ENCODE results near the gene PRXL2A. TPM values are rescaled to one million over a fixed set of nuclear protein-coding genes. Genes with fewer than 3 reads are reported as not detected.
A peak's percentile ranks its signal among the peaks of the same experiment; 100 is the strongest.
"Not testable (repeated sequence)": the region's sequence is repeated elsewhere in the genome, so short reads cannot be mapped to it uniquely, and the experiment has no call there.

PRXL2A gene
- total and polyA plus RNA-seq, 2 experiments from 2014 or later = 166 to 222 TPM

DNA sequence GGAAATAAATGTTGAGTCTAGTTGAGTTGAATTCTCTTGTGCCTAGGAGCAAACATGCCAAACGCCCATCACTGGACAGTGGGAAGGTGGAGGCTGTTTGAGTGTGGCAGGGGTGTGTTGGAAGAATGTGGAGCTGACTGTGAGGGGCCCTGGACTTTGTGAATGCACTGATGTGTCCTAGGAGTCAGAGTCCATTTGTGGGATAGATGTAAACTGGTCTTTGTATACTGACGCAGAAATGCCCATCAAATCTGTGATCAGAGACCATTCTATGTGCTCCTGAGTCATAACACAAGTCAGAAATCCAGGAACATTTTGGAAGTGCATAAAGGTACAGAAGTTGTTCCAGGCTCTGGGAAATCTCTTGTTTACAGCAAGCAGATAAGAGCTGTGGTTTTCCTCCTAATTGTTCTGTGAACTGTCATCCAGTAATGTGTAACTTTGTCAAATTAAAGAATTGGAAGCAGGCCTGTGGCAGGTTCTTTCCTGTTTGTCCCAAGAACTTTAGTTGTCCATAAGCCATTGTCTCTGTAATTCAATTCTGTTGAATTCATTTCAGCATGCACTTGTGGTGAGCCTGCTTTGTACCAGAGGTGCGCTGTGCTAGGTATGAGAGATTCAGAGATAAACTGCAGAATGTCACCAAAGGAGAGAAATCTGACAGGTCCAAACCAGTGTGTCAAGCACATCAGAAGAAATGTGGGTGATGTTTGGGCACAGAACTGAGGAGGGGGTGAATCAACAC lies 7.6 kb downstream of the PRXL2A start:
- H3K4me1 ChIP-seq (ENCODE audit: insufficient read depth) = peaks cover 69% of the 10 kb centered on the region
- 51% methylated on average over 3 of the region's 3 CpGs for WGBS (ENCODE audit: low lambda C conversion rate, missing lambda C conversion rate)
- H3K27ac ChIP-seq = peak overlapping the region; percentile 94
- no peaks in the 10 kb centered on the region for H3K9me3 ChIP-seq (ENCODE audit: low read depth)
- H4K20me1 ChIP-seq (ENCODE audit: insufficient read depth, poor library complexity, severe bottlenecking) = no peaks in the 10 kb centered on the region
- H2AFZ ChIP-seq = no peak overlapping the region
- no peaks in the 10 kb centered on the region for H3K36me3 ChIP-seq (replicated peaks; ENCODE audit: insufficient read depth, low read depth)
- no peaks in the 10 kb centered on the region for H3K27me3 ChIP-seq
- TF ChIP-seq EZH2 (IDR thresholded peaks at IDR 0.05; ENCODE audit: borderline replicate concordance) = no peak
- TF ChIP-seq, protein P1, sequence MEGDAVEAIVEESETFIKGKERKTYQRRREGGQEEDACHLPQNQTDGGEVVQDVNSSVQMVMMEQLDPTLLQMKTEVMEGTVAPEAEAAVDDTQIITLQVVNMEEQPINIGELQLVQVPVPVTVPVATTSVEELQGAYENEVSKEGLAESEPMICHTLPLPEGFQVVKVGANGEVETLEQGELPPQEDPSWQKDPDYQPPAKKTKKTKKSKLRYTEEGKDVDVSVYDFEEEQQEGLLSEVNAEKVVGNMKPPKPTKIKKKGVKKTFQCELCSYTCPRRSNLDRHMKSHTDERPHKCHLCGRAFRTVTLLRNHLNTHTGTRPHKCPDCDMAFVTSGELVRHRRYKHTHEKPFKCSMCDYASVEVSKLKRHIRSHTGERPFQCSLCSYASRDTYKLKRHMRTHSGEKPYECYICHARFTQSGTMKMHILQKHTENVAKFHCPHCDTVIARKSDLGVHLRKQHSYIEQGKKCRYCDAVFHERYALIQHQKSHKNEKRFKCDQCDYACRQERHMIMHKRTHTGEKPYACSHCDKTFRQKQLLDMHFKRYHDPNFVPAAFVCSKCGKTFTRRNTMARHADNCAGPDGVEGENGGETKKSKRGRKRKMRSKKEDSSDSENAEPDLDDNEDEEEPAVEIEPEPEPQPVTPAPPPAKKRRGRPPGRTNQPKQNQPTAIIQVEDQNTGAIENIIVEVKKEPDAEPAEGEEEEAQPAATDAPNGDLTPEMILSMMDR (IDR thresholded peaks at IDR 0.05; ENCODE audit: poor library complexity) = no peak
- TF ChIP-seq EZH2phosphoT487 (IDR thresholded peaks at IDR 0.05; ENCODE audit: low read depth, severe bottlenecking, unreplicated experiment) = no peak
- H3K9me2 ChIP-seq (replicated peaks; ENCODE audit: insufficient read depth) = no peaks in the 10 kb centered on the region
- H3K79me2 ChIP-seq = peaks cover 82% of the 10 kb centered on the region
- DNase-seq (ENCODE audit: low spot score) = no peak
- H3K4me2 ChIP-seq = peak overlapping the region; percentile 86
- H3K4me3 ChIP-seq = no peak overlapping the region

DNA sequence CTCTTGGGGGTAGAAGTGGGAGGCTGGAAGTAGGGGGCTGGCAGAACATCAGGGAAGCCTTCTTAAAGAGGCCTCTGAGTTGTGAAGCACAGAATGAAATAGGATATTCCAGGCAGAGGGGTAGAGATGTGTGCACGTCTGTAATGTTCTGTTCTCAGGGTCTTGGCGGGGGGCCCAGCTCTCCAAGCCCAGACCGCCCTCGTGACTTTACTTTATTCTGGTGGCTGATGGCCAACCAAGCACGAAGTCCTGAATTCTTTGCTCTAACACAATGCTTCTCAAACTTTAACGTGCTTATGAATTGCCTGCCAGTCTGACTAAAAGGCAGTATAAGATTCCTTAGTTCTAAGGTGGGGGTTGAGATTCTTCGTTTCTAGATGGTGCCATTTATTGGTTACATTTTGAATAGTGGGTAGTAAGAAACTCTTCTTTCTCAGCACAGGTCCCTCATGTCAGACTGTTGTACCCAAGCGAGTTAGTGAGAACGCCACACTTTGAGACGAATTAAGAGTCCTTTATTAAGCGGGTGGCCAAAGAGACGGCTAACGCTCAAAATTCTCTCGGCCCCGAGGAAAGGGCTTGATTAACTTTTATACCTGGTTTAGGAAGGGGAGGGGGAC lies 8.2 kb downstream of the PRXL2A start:
- no peaks in the 10 kb centered on the region for H4K20me1 ChIP-seq (ENCODE audit: insufficient read depth, poor library complexity, severe bottlenecking)
- H3K27me3 ChIP-seq = no peaks in the 10 kb centered on the region
- peaks cover 77% of the 10 kb centered on the region for H3K79me2 ChIP-seq
- H3K9me2 ChIP-seq (replicated peaks; ENCODE audit: insufficient read depth) = no peaks in the 10 kb centered on the region
- no peaks in the 10 kb centered on the region for H3K36me3 ChIP-seq (replicated peaks; ENCODE audit: insufficient read depth, low read depth)
- H3K27ac ChIP-seq = peak overlapping the region; percentile 94
- H3K4me1 ChIP-seq (ENCODE audit: insufficient read depth) = peaks cover 62% of the 10 kb centered on the region
- no peak overlapping the region for H3K4me3 ChIP-seq
- H3K9me3 ChIP-seq (ENCODE audit: low read depth) = no peaks in the 10 kb centered on the region
- peak; percentile 76 for DNase-seq (ENCODE audit: low spot score)
- 38% methylated on average over 15 of the region's 15 CpGs for WGBS (ENCODE audit: low lambda C conversion rate, missing lambda C conversion rate)
- TF ChIP-seq EZH2 (IDR thresholded peaks at IDR 0.05; ENCODE audit: borderline replicate concordance) (no peak), EZH2phosphoT487 (IDR thresholded peaks at IDR 0.05; ENCODE audit: low read depth, severe bottlenecking, unreplicated experiment) (no peak)
- TF ChIP-seq, protein P1 (IDR thresholded peaks at IDR 0.05; ENCODE audit: poor library complexity) = no peak
- peak overlapping the region; percentile 86 for H3K4me2 ChIP-seq
- H2AFZ ChIP-seq = no peak overlapping the region

DNA sequence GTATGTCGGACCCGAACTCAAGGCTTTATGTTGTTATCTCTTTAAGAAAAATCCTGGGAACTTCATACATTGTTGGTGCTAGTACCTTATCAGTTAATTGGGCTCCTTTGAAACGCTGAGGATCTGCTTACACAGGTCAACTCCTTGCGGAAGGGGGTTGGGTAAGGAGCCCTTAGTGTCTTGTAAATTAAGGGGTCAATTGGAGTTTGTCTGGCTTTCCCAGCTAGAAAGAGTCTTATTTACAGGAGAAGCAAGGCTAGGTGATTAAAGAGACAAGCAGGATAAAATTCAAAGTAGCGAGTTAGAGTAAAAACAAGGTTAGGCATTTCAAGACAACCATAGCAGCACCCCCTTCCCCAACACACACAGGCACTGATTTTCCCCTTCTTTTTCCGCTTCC lies 8.9 kb downstream of the PRXL2A start:
- peak overlapping the region; percentile 86 for H3K4me2 ChIP-seq
- H3K36me3 ChIP-seq (replicated peaks; ENCODE audit: insufficient read depth, low read depth); H2AFZ ChIP-seq; H4K20me1 ChIP-seq (ENCODE audit: insufficient read depth, poor library complexity, severe bottlenecking); DNase-seq (ENCODE audit: low spot score); H3K9me2 ChIP-seq (replicated peaks; ENCODE audit: insufficient read depth); H3K27me3 ChIP-seq; H3K9me3 ChIP-seq (ENCODE audit: low read depth); H3K4me3 ChIP-seq: not testable (repeated sequence)
- peaks cover 56% of the 10 kb centered on the region for H3K4me1 ChIP-seq (ENCODE audit: insufficient read depth)
- 49% methylated on average over 6 of the region's 6 CpGs for WGBS (ENCODE audit: low lambda C conversion rate, missing lambda C conversion rate)
- peaks cover 76% of the 10 kb centered on the region for H3K79me2 ChIP-seq
- peak overlapping the region; percentile 94 for H3K27ac ChIP-seq

DNA sequence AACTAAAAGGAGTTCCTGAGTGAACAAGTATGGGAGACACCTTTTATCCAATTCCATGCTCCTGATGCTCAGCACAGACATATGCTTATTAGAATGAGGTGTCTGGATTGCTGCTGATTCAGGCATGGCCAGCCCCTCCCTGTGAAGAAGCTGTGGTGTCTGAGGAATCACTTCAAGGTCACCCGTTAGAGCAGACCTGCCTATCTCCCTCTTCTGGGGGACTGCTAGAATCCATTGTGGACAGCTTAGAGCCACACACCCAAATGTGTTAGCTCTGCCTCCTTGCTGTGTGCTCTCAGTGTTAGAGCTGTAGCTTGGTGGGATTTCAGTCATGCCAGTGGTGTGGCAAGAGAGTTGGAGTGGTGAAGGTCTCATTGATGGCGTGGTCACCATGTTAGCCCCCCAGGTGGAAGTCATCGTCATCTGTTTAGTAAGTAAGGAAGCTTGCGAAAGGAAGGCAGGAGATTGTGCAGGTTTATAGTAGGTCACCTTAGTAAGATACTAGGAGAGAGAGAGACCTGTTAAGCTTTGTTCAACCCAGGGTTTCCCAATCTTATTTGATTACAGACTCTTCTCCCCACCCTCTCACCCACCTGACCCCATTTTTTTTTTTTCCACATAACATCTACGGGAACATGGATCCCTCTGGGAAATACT lies 12.8 kb downstream of the PRXL2A start:
- H3K27me3 ChIP-seq = no peaks in the 10 kb centered on the region
- no peak overlapping the region for H2AFZ ChIP-seq
- H4K20me1 ChIP-seq (ENCODE audit: insufficient read depth, poor library complexity, severe bottlenecking) = no peaks in the 10 kb centered on the region
- no peak overlapping the region for H3K27ac ChIP-seq
- H3K4me1 ChIP-seq (ENCODE audit: insufficient read depth) = peaks cover 17% of the 10 kb centered on the region
- no peak overlapping the region for H3K4me2 ChIP-seq
- TF ChIP-seq EZH2phosphoT487 (IDR thresholded peaks at IDR 0.05; ENCODE audit: low read depth, severe bottlenecking, unreplicated experiment) (no peak), EZH2 (IDR thresholded peaks at IDR 0.05; ENCODE audit: borderline replicate concordance) (no peak)
- TF ChIP-seq, protein P1 (IDR thresholded peaks at IDR 0.05; ENCODE audit: poor library complexity) = no peak
- H3K9me2 ChIP-seq (replicated peaks; ENCODE audit: insufficient read depth) = no peaks in the 10 kb centered on the region
- WGBS (ENCODE audit: low lambda C conversion rate, missing lambda C conversion rate) = 88% methylated on average over 5 of the region's 5 CpGs
- DNase-seq (ENCODE audit: low spot score) = no peak
- no peak overlapping the region for H3K4me3 ChIP-seq
- H3K9me3 ChIP-seq (ENCODE audit: low read depth) = no peaks in the 10 kb centered on the region
- peaks cover 63% of the 10 kb centered on the region for H3K79me2 ChIP-seq
- H3K36me3 ChIP-seq (replicated peaks; ENCODE audit: insufficient read depth, low read depth) = no peaks in the 10 kb centered on the region

All from hepatocyte (in vitro differentiated cells).